Ishikawa (cell line): Measurements from ENCODE around the gene DCST2.

ENCODE experiments used
- CEBPB ChIP-seq: IDR thresholded peaks from 2 replicates; pipeline ENCODE4 v1.6.1; 2012
- CREB1 ChIP-seq: IDR thresholded peaks from 2 replicates; pipeline ENCODE4 v1.6.1; 2012; ENCODE audit warnings: low read depth
- EGR1 ChIP-seq: IDR thresholded peaks from 2 replicates; pipeline ENCODE4 v1.6.1; 2012
- EP300 ChIP-seq: IDR thresholded peaks from 2 replicates; pipeline ENCODE4 v1.6.1; 2012; ENCODE audit warnings: borderline replicate concordance
- FOXM1 ChIP-seq: IDR thresholded peaks from 2 replicates; pipeline ENCODE4 v1.6.1; 2012; ENCODE audit warnings: low read depth, borderline replicate concordance
- MAX ChIP-seq: IDR thresholded peaks from 2 replicates; pipeline ENCODE4 v1.6.1; 2012
- NFIC ChIP-seq: IDR thresholded peaks from 2 replicates; pipeline ENCODE4 v1.6.1; 2012
- RAD21 ChIP-seq: IDR thresholded peaks from 2 replicates; pipeline ENCODE4 v1.6.1; 2012; ENCODE audit warnings: low read depth
- REST ChIP-seq: IDR thresholded peaks from 2 replicates; pipeline ENCODE4 v1.6.1; 2012; ENCODE audit warnings: low read depth, mild to moderate bottlenecking
- TAF1 ChIP-seq: IDR thresholded peaks from 2 replicates; pipeline ENCODE4 v1.6.1; 2012; ENCODE audit warnings: low read depth, mild to moderate bottlenecking
- TCF12 ChIP-seq: IDR thresholded peaks from 2 replicates; pipeline ENCODE4 v1.6.1; 2012; ENCODE audit warnings: low read depth
- TEAD4 ChIP-seq: IDR thresholded peaks from 2 replicates; pipeline ENCODE4 v1.6.1; 2012
- USF1 ChIP-seq: IDR thresholded peaks from 2 replicates; pipeline ENCODE4 v1.6.1; 2012
- YY1 ChIP-seq: IDR thresholded peaks from 2 replicates; pipeline ENCODE4 v1.6.1; 2012; ENCODE audit warnings: low read depth
- ZBTB7A ChIP-seq: IDR thresholded peaks from 2 replicates; pipeline ENCODE4 v1.6.1; 2012; ENCODE audit warnings: low read depth

Gene DCST2

GRCh38 chr1:155004352-155005075 is 29.1 kb downstream of the DCST2 start:
- TF ChIP-seq CEBPB (no peak), FOXM1 (no peak), MAX (no peak), NFIC (no peak), TCF12 (no peak), EGR1 (no peak), TAF1 (no peak), USF1 (no peak)

- TF ChIP-seq TEAD4 (no peak), CEBPB (no peak), CREB1 (no peak), MAX (peak; percentile 57; the same call in 1 of the 2 replicates), EGR1 (peak; percentile 70), USF1 (peak; percentile 45), TCF12 (peak; percentile 15; the same call in 1 of the 2 replicates), ZBTB7A (peak; percentile 69), EP300 (no peak; the same call in 1 of the 2 replicates)
Measured at GRCh38 chr1:155003766-155004351, 29.7 kb downstream of the DCST2 start.

GRCh38 chr1:155003227-155003765 is 30.3 kb downstream of the DCST2 start:
- TF ChIP-seq EGR1 (no peak), ZBTB7A (0 out of 2 replicates have a peak, but pooled peaks have one; percentile 1), TEAD4 (no peak), CREB1 (no peak), NFIC (peak; percentile 77), YY1 (no peak)

GRCh38 chr1:155002464-155003226 is 30.9 kb downstream of the DCST2 start, which contains the start of gene ZBTB7B:
ZBTB7B (plus strand) TSS chr1:155002802; CDS start chr1:155014661, 11,859 bp downstream.
- TF ChIP-seq ZBTB7A, result 0 out of 2 replicates have a peak, but pooled peaks have one; percentile 59
- peak; percentile 23; the same call in 1 of the 2 replicates for TF ChIP-seq TAF1
- TF ChIP-seq USF1, result no peak

- TF ChIP-seq TCF12 (peak; percentile 34; the same call in 1 of the 2 replicates), FOXM1 (no peak), MAX (no peak; the same call in 1 of the 2 replicates), NFIC (no peak), EGR1 (0 out of 2 replicates have a peak, but pooled peaks have one; percentile 22), EP300 (no peak), CEBPB (no peak), ZBTB7A (peak; percentile 97), YY1 (no peak), REST (no peak), TEAD4 (peak; percentile 3; the same call in 1 of the 2 replicates), USF1 (no peak), TAF1 (peak; percentile 75; the same call in 1 of the 2 replicates), CREB1 (peak; percentile 47; the same call in 1 of the 2 replicates), RAD21 (peak; percentile 29; the same call in 1 of the 2 replicates)
Measured at GRCh38 chr1:155001675-155002463, 31.7 kb downstream of the DCST2 start.
